Measurements from ENCODE around the gene SPPL2C. TPM values are rescaled to one million over a fixed set of nuclear protein-coding genes. Genes with fewer than 3 reads are reported as not detected.

Gene SPPL2C
- total and polyA plus RNA-seq, 2 of the 8 experiments (the other 6 are each of a cell fraction or from before 2014, with no cell fraction given), result not detected

- Histone ChIP-seq H3K56ac (replicated peaks; ENCODE audit: insufficient read length, low read depth, low read length) (no peak overlapping the region), H2BK15ac (ENCODE audit: low read length) (no peak overlapping the region), H3K23ac (ENCODE audit: insufficient read length) (no peak overlapping the region), H3K9me3 (ENCODE audit: insufficient read depth in 2 of 2, low read depth in 1 of 2, low read length in 1 of 2) (no peaks in the 10 kb centered on the region), H3K4me1 (replicated peaks in 1 of 4; ENCODE audit: control insufficient read depth in 3 of 4, insufficient read depth in 4 of 4, low read length in 3 of 4) (peaks cover 0 to 3% (median 0%) of the 10 kb centered on the region in 4 experiments; a peak in 1 of 7 replicates), H2BK5ac (ENCODE audit: low read depth, low read length) (no peak overlapping the region), H3K79me1 (ENCODE audit: low read depth, low read length) (no peaks in the 10 kb centered on the region), H3K36me3 (ENCODE audit: control insufficient read depth in 2 of 4, insufficient read depth in 4 of 4, low read length in 3 of 4) (no peaks in the 10 kb centered on the region), H3K27me3 (replicated peaks in 1 of 4; ENCODE audit: control insufficient read depth in 3 of 4, extremely low read depth in 1 of 4, insufficient read depth in 3 of 4, low read length in 3 of 4) (no peaks in the 10 kb centered on the region; a peak in 1 of 7 replicates), H3K4ac (replicated peaks; ENCODE audit: insufficient read length, low read depth, low read length) (no peak overlapping the region), H3K23me2 (ENCODE audit: low read depth, low read length) (no peaks in the 10 kb centered on the region), H3K27ac (ENCODE audit: low read depth, low read length) (no peak overlapping the region), H2BK120ac (replicated peaks; ENCODE audit: low read depth, low read length) (no peak overlapping the region), H2AFZ (ENCODE audit: low read length) (no peak overlapping the region), H4K91ac (replicated peaks; ENCODE audit: insufficient read length, low read length) (no peak overlapping the region), H2AK5ac (ENCODE audit: low read depth, low read length) (no peak overlapping the region), H3K18ac (ENCODE audit: extremely low read depth, low read length) (no peak overlapping the region), H4K8ac (ENCODE audit: extremely low read depth, insufficient read depth, low read length) (no peak overlapping the region), H4K20me1 (replicated peaks in 1 of 2; ENCODE audit: control insufficient read depth in 1 of 2, insufficient read depth in 2 of 2, low read length in 2 of 2) (no peaks in the 10 kb centered on the region), H3K9ac (replicated peaks in 1 of 4; ENCODE audit: extremely low read depth in 1 of 4, low read depth in 3 of 4, low read length in 3 of 4) (no peak overlapping the region), H3K14ac (ENCODE audit: insufficient read length) (no peak overlapping the region), H3K4me2 (ENCODE audit: insufficient read depth in 1 of 2, low read depth in 2 of 2, low read length in 2 of 2) (no peak overlapping the region), H2BK20ac (ENCODE audit: low read length) (no peak overlapping the region), H4K5ac (ENCODE audit: insufficient read length, low read depth, low read length) (no peak overlapping the region), H3K79me2 (ENCODE audit: control insufficient read depth in 1 of 2, insufficient read depth in 2 of 2, low read length in 2 of 2) (no peaks in the 10 kb centered on the region), H2BK12ac (ENCODE audit: low read depth, low read length) (no peak overlapping the region), H3K4me3 (ENCODE audit: extremely low read depth in 1 of 4, insufficient read depth in 2 of 4, low read depth in 3 of 4, low read length in 4 of 4) (no peak overlapping the region)
- 90% methylated on average over 16 of the region's 16 CpGs; no CpG with 5 or more reads in 1 of the 2 experiments for WGBS, 2 experiments (ENCODE audit: extremely low coverage in 1 of 2, insufficient coverage in 1 of 2, insufficient read length in 1 of 2, insufficient replicate concordance in 2 of 2, low coverage in 1 of 2, low lambda C conversion rate in 2 of 2, missing lambda C conversion rate in 1 of 2)
- ChIA-PET CTCF (ENCODE audit: partially characterized antibody) (interaction anchor here (0.8 to 11.3 kb wide), 16 partner anchors 9 to 190 kb away, joined by 3 to 69 read pairs (median 6); partner anchors contain the start of gene CRHR1), POLR2A (ENCODE audit: partially characterized antibody) (interaction anchor here (0.7 to 1.2 kb wide), 2 partner anchors 9 to 12 kb away, joined by 4 read pairs; no protein-coding TSS in a partner anchor)
- FAIRE-seq (no peak), DNase-seq (ENCODE audit: low read depth in 1 of 2, low spot score in 2 of 2) (no peak)
- TF ChIP-seq KDM1A (IDR thresholded peaks at IDR 0.05; ENCODE audit: borderline replicate concordance, low read length) (no peak), HDAC6 (IDR thresholded peaks at IDR 0.05; ENCODE audit: low read depth, low read length) (no peak), SIN3A (conservative IDR thresholded peaks at IDR 0.05 in 1 of 2, IDR thresholded peaks at IDR 0.05 in 1 of 2; ENCODE audit: low read depth in 1 of 2, low read length in 2 of 2) (no peak), EGR1 (IDR thresholded peaks at IDR 0.05; ENCODE audit: borderline replicate concordance, low read depth, low read length) (no peak), RNF2 (IDR thresholded peaks at IDR 0.05; ENCODE audit: borderline replicate concordance, low read depth, low read length, missing control alignments, poor library complexity, severe bottlenecking) (no peak), CTBP2 (IDR thresholded peaks at IDR 0.05; ENCODE audit: borderline replicate concordance, insufficient read depth, insufficient read length, low read length) (no peak), JUN (IDR thresholded peaks at IDR 0.05; ENCODE audit: low read depth, low read length) (no peak)
- TF ChIP-seq, protein P1, sequence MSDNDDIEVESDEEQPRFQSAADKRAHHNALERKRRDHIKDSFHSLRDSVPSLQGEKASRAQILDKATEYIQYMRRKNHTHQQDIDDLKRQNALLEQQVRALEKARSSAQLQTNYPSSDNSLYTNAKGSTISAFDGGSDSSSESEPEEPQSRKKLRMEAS (IDR thresholded peaks at IDR 0.05), result no peak
- TF ChIP-seq, protein P2, sequence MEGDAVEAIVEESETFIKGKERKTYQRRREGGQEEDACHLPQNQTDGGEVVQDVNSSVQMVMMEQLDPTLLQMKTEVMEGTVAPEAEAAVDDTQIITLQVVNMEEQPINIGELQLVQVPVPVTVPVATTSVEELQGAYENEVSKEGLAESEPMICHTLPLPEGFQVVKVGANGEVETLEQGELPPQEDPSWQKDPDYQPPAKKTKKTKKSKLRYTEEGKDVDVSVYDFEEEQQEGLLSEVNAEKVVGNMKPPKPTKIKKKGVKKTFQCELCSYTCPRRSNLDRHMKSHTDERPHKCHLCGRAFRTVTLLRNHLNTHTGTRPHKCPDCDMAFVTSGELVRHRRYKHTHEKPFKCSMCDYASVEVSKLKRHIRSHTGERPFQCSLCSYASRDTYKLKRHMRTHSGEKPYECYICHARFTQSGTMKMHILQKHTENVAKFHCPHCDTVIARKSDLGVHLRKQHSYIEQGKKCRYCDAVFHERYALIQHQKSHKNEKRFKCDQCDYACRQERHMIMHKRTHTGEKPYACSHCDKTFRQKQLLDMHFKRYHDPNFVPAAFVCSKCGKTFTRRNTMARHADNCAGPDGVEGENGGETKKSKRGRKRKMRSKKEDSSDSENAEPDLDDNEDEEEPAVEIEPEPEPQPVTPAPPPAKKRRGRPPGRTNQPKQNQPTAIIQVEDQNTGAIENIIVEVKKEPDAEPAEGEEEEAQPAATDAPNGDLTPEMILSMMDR (IDR thresholded peaks at IDR 0.05; ENCODE audit: control extremely low read depth in 1 of 3, insufficient read depth in 1 of 3, low read depth in 1 of 3, low read length in 3 of 3), result no peak
Measured at GRCh38 chr17:45826919-45827588, 17.6 kb upstream of the SPPL2C start.

All from H1 (cell line).